SK-N-SH treated with all-trans-retinoic acid at 6 μM for 48 hours (cell line): Measurements from ENCODE around the gene POU2F3.

Experiments
- ARNTL ChIP-seq: fragments of 450-650 bp; formaldehyde crosslinking; IDR thresholded peaks from 2 replicates; pipeline ENCODE4 v1.5.0; 2020; ENCODE audit warnings: low read depth, mild to moderate bottlenecking, moderate library complexity, borderline replicate concordance
- CREB5 ChIP-seq: fragments of 250-450 bp; sonication (Bioruptor Pico); IDR thresholded peaks from 2 replicates; pipeline ENCODE4 v1.5.1; 2020; ENCODE audit warnings: low read depth, mild to moderate bottlenecking, moderate library complexity
- CSDC2 ChIP-seq: fragments of 250-450 bp; sonication (Bioruptor Pico); IDR thresholded peaks from 2 replicates; pipeline ENCODE4 v1.5.0; 2020; ENCODE audit warnings: mild to moderate bottlenecking, moderate library complexity
- OSR1 ChIP-seq: fragments of 250-450 bp; sonication (Bioruptor Pico); IDR thresholded peaks from 2 replicates; pipeline ENCODE4 v1.8.0; 2022; ENCODE audit warnings: moderate library complexity, mild to moderate bottlenecking, inconsistent platforms
- PATZ1 ChIP-seq: fragments of 250-450 bp; sonication (Bioruptor Pico); IDR thresholded peaks from 2 replicates; pipeline ENCODE4 v1.8.0; 2020; ENCODE audit warnings: mild to moderate bottlenecking, moderate library complexity, borderline replicate concordance
- POU6F1 ChIP-seq: fragments of 250-450 bp; sonication (Bioruptor Pico); IDR thresholded peaks from 2 replicates; pipeline ENCODE4 v1.8.0; 2021; ENCODE audit warnings: low read depth, mild to moderate bottlenecking, moderate library complexity, borderline replicate concordance
- PPARA ChIP-seq: fragments of 250-450 bp; sonication (Bioruptor Pico); IDR thresholded peaks from 2 replicates; pipeline ENCODE4 v1.5.0; 2020; ENCODE audit warnings: mild to moderate bottlenecking, borderline replicate concordance
- RARB ChIP-seq: fragments of 250-450 bp; sonication (Bioruptor Pico); IDR thresholded peaks from 2 replicates; pipeline ENCODE4 v1.8.0; 2021; ENCODE audit warnings: mild to moderate bottlenecking, moderate library complexity
- SNAI2 ChIP-seq: fragments of 250-450 bp; sonication (Bioruptor Pico); IDR thresholded peaks from 2 replicates; pipeline ENCODE4 v1.5.0; 2020; ENCODE audit warnings: mild to moderate bottlenecking, moderate library complexity
- TCF4 ChIP-seq: fragments of 250-450 bp; sonication (Bioruptor Pico); IDR thresholded peaks from 2 replicates; pipeline ENCODE4 v1.8.0; 2021; ENCODE audit warnings: mild to moderate bottlenecking, moderate library complexity, borderline replicate concordance
- ZC3H10 ChIP-seq: fragments of 250-450 bp; sonication (Bioruptor Pico); IDR thresholded peaks from 2 replicates; pipeline ENCODE4 v1.5.1; 2021; ENCODE audit warnings: mild to moderate bottlenecking, moderate library complexity
- ZFP3 ChIP-seq: fragments of 250-450 bp; sonication (Bioruptor Pico); IDR thresholded peaks from 2 replicates; pipeline ENCODE4 v1.5.0; 2020; ENCODE audit warnings: mild to moderate bottlenecking, moderate library complexity
- ZNF565 ChIP-seq: fragments of 450-650 bp; formaldehyde crosslinking; conservative IDR thresholded peaks from 2 replicates; pipeline ENCODE4 v1.5.0; 2020; ENCODE audit warnings: low read depth, mild to moderate bottlenecking, moderate library complexity

GRCh38 chr11:120256178-120256577 is 16.2 kb downstream of the POU2F3 start:
- TF ChIP-seq PATZ1 (CRISPR knock-in tag) (no peak), PPARA (CRISPR knock-in tag) (no peak), TCF4 (CRISPR knock-in tag) (no peak), POU6F1 (CRISPR knock-in tag) (no peak), CREB5 (CRISPR knock-in tag) (no peak), ZFP3 (CRISPR knock-in tag) (no peak), RARB (CRISPR knock-in tag) (no peak), OSR1 (no peak), ARNTL (CRISPR knock-in tag) (no peak), CSDC2 (CRISPR knock-in tag) (no peak), SNAI2 (CRISPR knock-in tag) (no peak), ZNF565 (CRISPR knock-in tag) (no peak), ZC3H10 (no peak)
